T-cell (primary cell): Measurements from ENCODE around the gene NR2E1. TPM values are rescaled to one million over a fixed set of nuclear protein-coding genes. Genes with fewer than 3 reads are reported as not detected.

ENCODE experiments used
- ATAC-seq, 4 experiments: fragments of 200-7000 bp in 3 of 4; fragments of 150-1000 bp in 1 of 4; cut with Tn5 transposase; replicated peaks in 1 of 4; 1 replicate in 3 of 4; 2 replicates in 1 of 4; pipeline ENCODE4 v1.10.0; 2021; ENCODE audit warnings: moderate library complexity in 3 of 4, mild to moderate bottlenecking in 2 of 4, moderate number of reproducible peaks in 1 of 4
- CTCF ChIA-PET, 2 donors: fragments of 300-600 bp; sonication (Branson Sonifier 250); formaldehyde crosslinking; loops; one replicate each; lab custom pipeline; 2022; ENCODE audit warnings: antibody characterized with exemption in 2 of 2; lab: Charles Lee
- POLR2A ChIA-PET, 2 donors: fragments of 300-600 bp; sonication (Branson Sonifier 250); formaldehyde crosslinking; loops; one replicate each; lab custom pipeline; 2022; ENCODE audit warnings: antibody characterized with exemption in 2 of 2; lab: Charles Lee
- DNase-seq, 35 experiments: peaks; one replicate each; pipeline versions ENCODE4 v3.0.0 to v3.0.0-alpha.2; 2013 to 2023
- H3K27ac ChIP-seq: one replicate; pipeline ENCODE4 v1.5.1; 2013; ENCODE audit warnings: low read length
- H3K27me3 ChIP-seq, 2 experiments: replicated peaks in 1 of 2; 1 replicate in 1 of 2; 2 replicates in 1 of 2; pipeline versions ENCODE4 v1.6.1 to v1.7.0; 2013; ENCODE audit warnings: low read length in 1 of 2, mixed read lengths in 1 of 2; ENCODE audit not compliant: control insufficient read depth in 2 of 2, insufficient read depth in 2 of 2; ENCODE audit errors: extremely low read depth in 1 of 2
- H3K36me3 ChIP-seq, 2 donors: 1 replicate in 1 of 2; 2 replicates in 1 of 2; pipeline versions ENCODE4 v1.6.1 to v1.7.0; 2013; ENCODE audit warnings: low read length in 1 of 2; ENCODE audit not compliant: control insufficient read depth in 2 of 2, insufficient read depth in 1 of 2; ENCODE audit errors: extremely low read depth in 1 of 2
- H3K4me1 ChIP-seq, 2 experiments: 1 replicate in 1 of 2; 2 replicates in 1 of 2; pipeline versions ENCODE4 v1.6.1 to v1.7.0; 2013; ENCODE audit warnings: low read length in 2 of 2, mixed read lengths in 1 of 2; ENCODE audit not compliant: insufficient read depth in 2 of 2, control insufficient read depth in 1 of 2; ENCODE audit errors: extremely low read depth in 1 of 2
- H3K4me3 ChIP-seq, 2 donors: 1 replicate in 1 of 2; 2 replicates in 1 of 2; pipeline versions ENCODE4 v1.5.1 to v1.7.0; 2013; ENCODE audit warnings: mild to moderate bottlenecking in 2 of 2, low read length in 1 of 2, moderate library complexity in 1 of 2; ENCODE audit not compliant: control insufficient read depth in 1 of 2; ENCODE audit errors: extremely low read depth in 1 of 2
- H3K9me3 ChIP-seq: 2 replicates; pipeline ENCODE4 v1.7.0; 2013
- H3K27ac Mint-ChIP-seq, 2 donors: one replicate each; pipeline ENCODE4 v1.8.0; 2020 to 2021; ENCODE audit warnings: mild to moderate bottlenecking in 2 of 2, mixed read lengths in 2 of 2
- H3K27me3 Mint-ChIP-seq, 2 donors: one replicate each; pipeline ENCODE4 v1.8.0; 2021 to 2022; ENCODE audit warnings: mixed read lengths in 2 of 2
- H3K36me3 Mint-ChIP-seq: one replicate; pipeline ENCODE4 v1.8.0; 2021; ENCODE audit warnings: mixed read lengths
- H3K4me1 Mint-ChIP-seq, 3 donors: one replicate each; pipeline ENCODE4 v1.8.0; 2020 to 2022; ENCODE audit warnings: mixed read lengths in 3 of 3, mild to moderate bottlenecking in 1 of 3
- H3K4me3 Mint-ChIP-seq, 3 donors: one replicate each; pipeline ENCODE4 v1.8.0; 2020 to 2022; ENCODE audit warnings: mild to moderate bottlenecking in 3 of 3, mixed read lengths in 3 of 3, moderate library complexity in 3 of 3
- H3K9me3 Mint-ChIP-seq, 3 donors: one replicate each; pipeline ENCODE4 v1.8.0; 2020 to 2022; ENCODE audit warnings: mixed read lengths in 3 of 3
- WGBS: methylation state at CpG from one replicate; pipeline ENCODE4 v1.1.5; 2013; ENCODE audit warnings: missing lambda C conversion rate; ENCODE audit not compliant: insufficient coverage; 5-methylcytosine and 5-hydroxymethylcytosine counted together
- total RNA-seq, 35 experiments: library from RNA in 6 of 35; stranded (reverse) in 6 of 35; fragments of 120-200 nt in 1 of 35; gene quantifications; one replicate each; pipeline versions ENCODE4 v1.2.1 to v1.2.4 and lab custom pipeline; 2013 to 2026

The NR2E1 gene
- total RNA-seq, 5 donors from 2014 or later (not counting 1 experiment from before 2014, with no cell fraction given) = not detected

DNA sequence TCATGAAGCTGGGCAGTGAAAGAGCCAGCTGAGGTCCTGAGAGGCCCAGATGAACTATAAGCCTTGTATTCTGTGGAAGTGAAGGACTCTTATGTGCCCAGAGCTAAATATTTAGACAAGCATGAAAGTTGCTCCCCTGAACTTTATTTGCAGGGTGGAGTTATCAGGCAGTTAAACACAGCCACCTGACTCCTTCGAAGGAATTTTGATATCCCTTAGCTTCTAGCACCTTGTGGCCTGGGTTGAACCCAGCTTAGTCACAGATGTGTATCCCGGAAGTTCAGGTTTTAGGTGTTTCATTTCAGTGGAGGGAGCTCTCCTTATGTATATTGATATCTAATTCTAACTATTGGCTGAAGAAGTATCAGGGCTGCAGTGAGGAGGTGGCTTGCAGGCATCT lies 20.4 kb downstream of the NR2E1 start:
- Mint-ChIP-seq H3K27ac (no peak overlapping the region), H3K4me3 (no peak overlapping the region), H3K27me3 (peaks cover 37 to 48% of the 10 kb centered on the region in 2 donors), H3K36me3 (no peaks in the 10 kb centered on the region), H3K9me3 (peaks cover 0 to 4% (median 0%) of the 10 kb centered on the region in 3 donors), H3K4me1 (no peaks in the 10 kb centered on the region)
- no CpG with 5 or more reads among the region's 2 CpGs for WGBS
- ChIA-PET CTCF (no interaction called here), POLR2A (no interaction called here)
- Histone ChIP-seq H3K9me3 (no peaks in the 10 kb centered on the region), H3K4me1 (no peaks in the 10 kb centered on the region), H3K36me3 (no peaks in the 10 kb centered on the region), H3K27ac (no peak overlapping the region), H3K27me3 (peaks cover 15 to 29% of the 10 kb centered on the region in 2 experiments), H3K4me3 (no peak overlapping the region)
- DNase-seq (no peak), ATAC-seq (no peak)

DNA sequence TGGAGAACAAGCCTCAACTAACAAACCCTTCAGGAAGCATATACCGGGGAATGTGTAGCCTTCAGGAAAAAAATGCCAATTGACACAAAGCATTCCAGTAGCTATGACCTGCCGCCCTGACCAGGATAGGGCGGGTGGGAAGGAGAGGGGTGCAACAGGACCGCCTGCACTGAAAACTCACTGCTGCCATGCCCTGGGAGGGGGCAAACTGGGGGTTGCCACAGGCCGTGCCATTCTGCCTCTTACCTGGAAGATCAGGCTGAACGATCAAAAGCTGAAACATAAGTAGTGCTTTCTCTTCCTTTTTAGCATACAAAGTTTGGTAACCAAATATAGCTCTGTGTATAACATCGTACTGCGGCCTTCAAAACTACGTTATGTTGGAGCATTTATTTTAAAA lies 21.7 kb downstream of the NR2E1 start:
- ATAC-seq = no peak
- no peaks in the 10 kb centered on the region for H3K4me1 ChIP-seq
- CTCF ChIA-PET = no interaction called here
- H3K36me3 ChIP-seq = no peaks in the 10 kb centered on the region
- 93% methylated on average over 3 of the region's 9 CpGs for WGBS
- Mint-ChIP-seq H3K4me1 (no peaks in the 10 kb centered on the region), H3K4me3 (no peak overlapping the region), H3K36me3 (no peaks in the 10 kb centered on the region), H3K27ac (no peak overlapping the region), H3K9me3 (peaks cover 0 to 4% (median 0%) of the 10 kb centered on the region in 3 donors), H3K27me3 (peaks cover 29 to 43% of the 10 kb centered on the region in 2 donors)
- H3K4me3 ChIP-seq = no peak overlapping the region
- no peak overlapping the region for H3K27ac ChIP-seq
- no peak for DNase-seq
- H3K27me3 ChIP-seq = peaks cover 12 to 26% of the 10 kb centered on the region in 2 experiments
- POLR2A ChIA-PET = no interaction called here
- no peaks in the 10 kb centered on the region for H3K9me3 ChIP-seq

DNA sequence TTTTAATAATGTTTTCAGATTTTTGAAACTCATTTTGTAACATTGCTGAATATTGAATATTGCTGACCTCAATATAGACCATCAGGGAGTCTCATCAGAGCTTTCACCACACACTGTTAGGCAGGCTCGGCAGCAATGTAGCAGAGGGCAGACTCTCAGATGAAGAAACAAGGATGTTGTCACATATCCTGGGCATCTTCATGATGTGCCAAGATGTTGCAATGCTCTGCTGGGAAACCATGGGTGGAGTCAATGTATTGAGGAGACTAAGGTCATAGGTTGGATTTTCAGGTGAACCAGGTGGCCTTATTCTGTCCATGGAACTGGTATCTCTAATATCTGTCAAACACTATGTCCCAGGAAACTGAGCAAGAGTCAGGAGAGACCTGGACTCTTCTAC lies 27.3 kb downstream of the NR2E1 start:
- Histone ChIP-seq H3K9me3 (no peaks in the 10 kb centered on the region), H3K27me3 (peaks cover 7 to 18% of the 10 kb centered on the region in 2 experiments), H3K27ac (no peak overlapping the region), H3K4me3 (no peak overlapping the region), H3K36me3 (no peaks in the 10 kb centered on the region), H3K4me1 (no peaks in the 10 kb centered on the region)
- peaks cover 0 to 4% (median 0%) of the 10 kb centered on the region in 3 donors for H3K9me3 Mint-ChIP-seq
- peaks cover 17 to 27% of the 10 kb centered on the region in 2 donors for H3K27me3 Mint-ChIP-seq
- ChIA-PET POLR2A (no interaction called here), CTCF (no interaction called here)
- no peak overlapping the region for H3K4me3 Mint-ChIP-seq
- WGBS = 100% methylated on average over 1 of the region's 1 CpG
- DNase-seq (no peak), ATAC-seq (no peak)
- no peaks in the 10 kb centered on the region for H3K4me1 Mint-ChIP-seq
- no peaks in the 10 kb centered on the region for H3K36me3 Mint-ChIP-seq
- no peak overlapping the region for H3K27ac Mint-ChIP-seq

DNA sequence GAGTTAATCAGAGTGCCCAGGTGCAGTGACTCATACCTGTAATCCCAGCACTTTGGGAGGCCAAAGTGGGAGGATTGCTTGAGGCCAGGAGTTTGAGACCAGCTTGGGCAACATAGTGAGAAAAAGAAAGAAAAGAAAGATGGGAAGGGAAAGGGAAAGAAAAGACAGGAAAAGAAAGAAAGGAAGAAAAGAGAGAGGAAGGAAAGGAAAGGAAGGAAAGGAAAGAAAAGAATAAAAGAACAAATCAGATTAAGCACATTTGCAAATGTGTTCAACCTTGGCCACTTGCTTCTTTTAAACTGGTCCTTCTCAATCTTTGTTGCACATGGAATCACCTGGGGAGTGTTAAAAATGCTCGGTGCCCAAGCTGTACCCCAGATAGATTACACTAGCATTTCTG lies 28.0 kb downstream of the NR2E1 start:
- no peaks in the 10 kb centered on the region for H3K4me1 ChIP-seq
- POLR2A ChIA-PET = no interaction called here

DNA sequence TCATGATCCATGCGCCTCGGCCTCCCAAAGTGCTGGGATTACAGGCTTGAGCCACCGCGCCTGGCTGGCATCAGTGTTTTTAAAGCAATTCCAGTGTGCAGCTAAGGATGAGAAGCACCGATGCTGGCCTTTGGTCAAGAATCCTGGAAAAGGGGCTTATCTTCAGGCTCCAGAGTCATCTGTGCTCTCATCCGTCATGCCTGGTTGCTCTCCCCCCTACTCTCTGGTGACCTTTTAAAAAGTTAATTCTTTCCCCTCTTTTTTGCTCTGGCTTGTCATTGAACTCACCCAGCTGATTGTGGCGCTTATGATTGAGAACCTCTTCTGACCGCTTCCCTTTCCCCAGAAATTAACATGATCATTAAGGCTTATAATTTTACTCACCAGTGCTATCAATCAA lies 28.7 kb downstream of the NR2E1 start:
- peaks cover 2 to 18% of the 10 kb centered on the region in 2 experiments for H3K27me3 ChIP-seq
- no peak for DNase-seq
- H3K4me1 Mint-ChIP-seq = no peaks in the 10 kb centered on the region
- no peak overlapping the region for H3K27ac ChIP-seq
- peaks cover 17 to 20% of the 10 kb centered on the region in 2 donors for H3K27me3 Mint-ChIP-seq
- no peak overlapping the region for H3K4me3 ChIP-seq
- ATAC-seq = no peak
- H3K9me3 Mint-ChIP-seq = peaks cover 0 to 1% (median 0%) of the 10 kb centered on the region in 3 donors
- POLR2A ChIA-PET = no interaction called here
- H3K4me3 Mint-ChIP-seq = no peak overlapping the region
- H3K27ac Mint-ChIP-seq = no peak overlapping the region
- no peaks in the 10 kb centered on the region for H3K36me3 ChIP-seq
- no peaks in the 10 kb centered on the region for H3K4me1 ChIP-seq
- no peaks in the 10 kb centered on the region for H3K9me3 ChIP-seq
- 96% methylated on average over 6 of the region's 8 CpGs for WGBS
- CTCF ChIA-PET = no interaction called here
- H3K36me3 Mint-ChIP-seq = no peaks in the 10 kb centered on the region

More for the DNA sequence above, 28.0 kb downstream of the NR2E1 start:
- Mint-ChIP-seq H3K36me3 (no peaks in the 10 kb centered on the region), H3K4me3 (no peak overlapping the region), H3K27me3 (peaks cover 17 to 26% of the 10 kb centered on the region in 2 donors), H3K9me3 (peaks cover 0 to 4% (median 0%) of the 10 kb centered on the region in 3 donors), H3K27ac (no peak overlapping the region), H3K4me1 (no peaks in the 10 kb centered on the region)
- CTCF ChIA-PET = no interaction called here
- H3K9me3 ChIP-seq = no peaks in the 10 kb centered on the region
- no peak for ATAC-seq
- DNase-seq = no peak
- no peak overlapping the region for H3K27ac ChIP-seq
- no peak overlapping the region for H3K4me3 ChIP-seq
- peaks cover 4 to 18% of the 10 kb centered on the region in 2 experiments for H3K27me3 ChIP-seq
- no CpG with 5 or more reads among the region's 1 CpG for WGBS
- no peaks in the 10 kb centered on the region for H3K36me3 ChIP-seq

DNA sequence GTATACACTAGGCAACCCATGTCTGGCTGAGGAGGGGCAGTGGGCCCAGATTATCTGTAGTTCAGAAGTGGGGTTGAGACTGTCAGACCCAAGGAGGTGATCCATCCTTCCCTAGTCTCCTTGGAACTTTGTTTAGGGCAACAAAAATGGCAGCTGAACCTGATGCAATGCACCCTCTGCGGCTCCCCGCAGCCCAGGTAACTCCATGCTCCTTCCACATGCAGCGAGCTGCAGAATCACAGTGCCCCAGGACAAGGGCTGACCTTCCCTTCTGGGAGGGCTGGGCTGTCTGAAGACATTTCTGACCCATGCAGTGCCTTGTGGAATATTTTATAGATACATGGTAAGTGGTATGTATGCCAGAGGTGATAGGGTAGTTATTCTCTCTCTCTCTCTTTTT lies 29.4 kb downstream of the NR2E1 start:
- no peak overlapping the region for H3K27ac ChIP-seq
- no peak for ATAC-seq
- Mint-ChIP-seq H3K36me3 (peaks cover 4% of the 10 kb centered on the region), H3K4me1 (no peaks in the 10 kb centered on the region), H3K27me3 (peaks cover 15 to 18% of the 10 kb centered on the region in 2 donors), H3K4me3 (no peak overlapping the region), H3K27ac (no peak overlapping the region), H3K9me3 (no peaks in the 10 kb centered on the region)
- ChIA-PET POLR2A (no interaction called here), CTCF (no interaction called here)
- 86% methylated on average over 1 of the region's 3 CpGs for WGBS
- no peak overlapping the region for H3K4me3 ChIP-seq
- no peak for DNase-seq
- no peaks in the 10 kb centered on the region for H3K9me3 ChIP-seq
- no peaks in the 10 kb centered on the region for H3K4me1 ChIP-seq
- peaks cover 2 to 18% of the 10 kb centered on the region in 2 experiments for H3K27me3 ChIP-seq
- H3K36me3 ChIP-seq = no peaks in the 10 kb centered on the region
